ENCODE measurements around the gene TEPSIN. TPM values are rescaled to one million over a fixed set of nuclear protein-coding genes. Genes with fewer than 3 reads are reported as not detected.

The TEPSIN gene
- total RNA-seq, 1 donor from 2014 or later: 15.9 TPM

DNA sequence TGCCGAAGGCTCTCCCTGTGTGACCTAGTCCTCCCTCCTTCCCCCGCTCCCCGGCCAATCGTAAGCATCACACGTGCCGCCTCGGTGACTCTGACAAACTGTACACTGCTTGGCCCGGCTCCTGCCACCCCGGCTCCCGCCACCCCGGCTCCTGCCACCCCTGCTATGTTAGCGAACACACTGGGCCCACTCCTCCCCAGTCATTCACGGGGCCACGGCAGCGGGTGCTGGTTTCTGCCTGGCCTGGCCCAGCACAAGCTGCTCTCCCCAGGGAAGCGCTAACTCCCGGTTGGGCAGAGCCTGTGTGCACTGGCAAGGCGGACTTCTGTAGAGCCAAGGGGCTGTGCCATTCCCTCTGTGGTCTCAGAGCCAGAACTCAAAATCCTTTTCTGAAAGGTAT lies 22.2 kb upstream of the TEPSIN start:
- H3K36me3 ChIP-seq: peaks cover 82% of the 10 kb centered on the region

DNA sequence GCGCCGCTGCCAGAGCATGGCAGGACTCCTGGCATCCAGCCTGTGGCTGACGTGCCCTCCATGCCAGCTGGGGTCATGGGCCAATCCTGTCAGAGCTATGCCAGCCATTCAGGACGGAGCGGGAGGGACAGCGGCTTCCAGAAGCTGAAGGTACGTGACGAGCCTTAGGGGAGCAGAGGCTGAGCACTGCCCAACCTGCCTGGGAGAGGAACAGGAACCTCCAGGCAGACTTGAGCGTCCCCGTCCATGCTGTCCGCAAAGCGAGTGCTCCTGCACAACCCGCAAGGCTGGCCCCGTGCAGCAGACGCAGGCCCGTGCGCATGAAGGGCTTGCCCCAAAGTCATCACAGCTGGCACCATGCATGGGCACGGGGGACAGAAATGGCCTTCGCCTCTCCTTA lies 21.8 kb upstream of the TEPSIN start:
- no peaks in the 10 kb centered on the region for H3K27me3 ChIP-seq (ENCODE audit: low read depth)
- no peaks in the 10 kb centered on the region for H3K9me3 ChIP-seq (replicated peaks)
- peaks cover 77% of the 10 kb centered on the region for H3K36me3 ChIP-seq
- no peak overlapping the region for H3K27ac ChIP-seq (replicated peaks)
- TF ChIP-seq, protein P1, sequence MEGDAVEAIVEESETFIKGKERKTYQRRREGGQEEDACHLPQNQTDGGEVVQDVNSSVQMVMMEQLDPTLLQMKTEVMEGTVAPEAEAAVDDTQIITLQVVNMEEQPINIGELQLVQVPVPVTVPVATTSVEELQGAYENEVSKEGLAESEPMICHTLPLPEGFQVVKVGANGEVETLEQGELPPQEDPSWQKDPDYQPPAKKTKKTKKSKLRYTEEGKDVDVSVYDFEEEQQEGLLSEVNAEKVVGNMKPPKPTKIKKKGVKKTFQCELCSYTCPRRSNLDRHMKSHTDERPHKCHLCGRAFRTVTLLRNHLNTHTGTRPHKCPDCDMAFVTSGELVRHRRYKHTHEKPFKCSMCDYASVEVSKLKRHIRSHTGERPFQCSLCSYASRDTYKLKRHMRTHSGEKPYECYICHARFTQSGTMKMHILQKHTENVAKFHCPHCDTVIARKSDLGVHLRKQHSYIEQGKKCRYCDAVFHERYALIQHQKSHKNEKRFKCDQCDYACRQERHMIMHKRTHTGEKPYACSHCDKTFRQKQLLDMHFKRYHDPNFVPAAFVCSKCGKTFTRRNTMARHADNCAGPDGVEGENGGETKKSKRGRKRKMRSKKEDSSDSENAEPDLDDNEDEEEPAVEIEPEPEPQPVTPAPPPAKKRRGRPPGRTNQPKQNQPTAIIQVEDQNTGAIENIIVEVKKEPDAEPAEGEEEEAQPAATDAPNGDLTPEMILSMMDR (IDR thresholded peaks at IDR 0.05; ENCODE audit: borderline replicate concordance): no peak
- H3K4me3 ChIP-seq: no peak overlapping the region
- DNase-seq: no peak
- peaks cover 3% of the 10 kb centered on the region for H3K4me1 ChIP-seq
- intact Hi-C loops (cut with micrococcal nuclease): no loop called here

More for the DNA sequence above, 22.2 kb upstream of the TEPSIN start:
- Histone ChIP-seq H3K27me3 (ENCODE audit: low read depth) (no peaks in the 10 kb centered on the region), H3K4me3 (no peak overlapping the region), H3K4me1 (no peaks in the 10 kb centered on the region), H3K27ac (replicated peaks) (no peak overlapping the region), H3K9me3 (replicated peaks) (no peaks in the 10 kb centered on the region)
- intact Hi-C loops (cut with micrococcal nuclease): no loop called here
- no peak for DNase-seq
- TF ChIP-seq, protein P1 (IDR thresholded peaks at IDR 0.05; ENCODE audit: borderline replicate concordance): no peak

GRCh38 chr17:81260171-81260570 lies 21.3 kb upstream of the TEPSIN start:
- H3K27me3 ChIP-seq (ENCODE audit: low read depth): no peaks in the 10 kb centered on the region
- H3K4me1 ChIP-seq: peaks cover 7% of the 10 kb centered on the region
- no peak overlapping the region for H3K27ac ChIP-seq (replicated peaks)
- H3K36me3 ChIP-seq: peaks cover 72% of the 10 kb centered on the region
- no peak for DNase-seq
- H3K9me3 ChIP-seq (replicated peaks): no peaks in the 10 kb centered on the region
- H3K4me3 ChIP-seq: no peak overlapping the region
- TF ChIP-seq, protein P1 (IDR thresholded peaks at IDR 0.05; ENCODE audit: borderline replicate concordance): no peak
- intact Hi-C loops (cut with micrococcal nuclease): no loop called here

DNA sequence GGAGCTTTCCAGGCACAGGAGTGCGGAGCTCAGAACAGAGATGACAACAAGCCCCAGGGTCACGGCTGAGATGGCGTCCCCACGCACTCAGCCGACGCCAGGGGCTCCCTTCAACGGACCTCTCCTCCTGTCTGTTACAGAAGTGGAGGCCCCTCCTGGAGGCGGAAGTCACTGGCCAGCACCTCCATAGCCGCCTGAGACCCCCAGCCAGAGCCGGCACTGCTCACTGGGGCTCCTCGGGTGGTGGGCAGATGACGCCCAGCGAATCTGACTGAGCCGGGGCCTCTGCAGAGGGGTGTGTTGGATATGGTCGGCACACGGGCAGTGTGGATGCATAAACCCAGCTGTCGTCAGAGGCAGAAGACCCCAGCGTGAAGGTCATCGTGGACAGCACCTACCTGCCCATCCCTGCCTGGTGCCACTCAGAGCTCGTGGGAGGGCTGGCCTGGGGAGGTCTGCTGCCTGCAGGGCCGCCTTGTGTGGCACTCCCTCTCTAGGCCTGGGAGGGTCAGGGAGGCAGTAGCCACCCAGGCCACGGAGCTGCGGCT lies 20.3 kb upstream of the TEPSIN start:
- DNase-seq: no peak
- H3K27me3 ChIP-seq (ENCODE audit: low read depth): no peaks in the 10 kb centered on the region
- TF ChIP-seq, protein P1 (IDR thresholded peaks at IDR 0.05; ENCODE audit: borderline replicate concordance): no peak
- no peaks in the 10 kb centered on the region for H3K9me3 ChIP-seq (replicated peaks)
- intact Hi-C loops (cut with micrococcal nuclease): loop anchor here (10.0 kb wide), 1 partner anchor 216 kb away; no protein-coding TSS in a partner anchor
- H3K4me3 ChIP-seq: no peak overlapping the region
- H3K36me3 ChIP-seq: peaks cover 62% of the 10 kb centered on the region
- H3K27ac ChIP-seq (replicated peaks): no peak overlapping the region
- peaks cover 17% of the 10 kb centered on the region for H3K4me1 ChIP-seq

DNA sequence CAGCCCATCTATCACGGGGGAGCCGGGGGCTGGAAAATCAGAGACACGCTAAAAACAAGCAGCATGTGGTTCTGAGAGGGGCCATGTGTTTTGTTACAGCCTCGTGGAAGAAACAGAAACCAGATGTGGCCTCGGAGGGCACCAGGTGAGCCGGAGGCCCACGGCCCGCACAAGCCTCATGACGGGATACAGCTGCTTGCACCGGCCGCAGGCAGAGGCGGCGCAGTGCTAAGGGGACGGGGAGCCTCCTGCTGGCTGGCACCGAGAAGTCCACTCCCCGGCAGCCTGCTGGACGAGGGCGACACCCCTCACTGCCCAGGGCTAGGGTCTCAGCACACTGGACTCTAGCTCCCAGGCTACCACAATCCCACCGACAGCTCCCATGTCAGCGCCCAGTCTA lies 19.4 kb upstream of the TEPSIN start:
- H3K36me3 ChIP-seq: peaks cover 54% of the 10 kb centered on the region
- no peak overlapping the region for H3K27ac ChIP-seq (replicated peaks)
- H3K4me1 ChIP-seq: peaks cover 17% of the 10 kb centered on the region
- H3K4me3 ChIP-seq: no peak overlapping the region
- DNase-seq: no peak
- H3K27me3 ChIP-seq (ENCODE audit: low read depth): no peaks in the 10 kb centered on the region
- TF ChIP-seq, protein P1 (IDR thresholded peaks at IDR 0.05; ENCODE audit: borderline replicate concordance): no peak
- intact Hi-C loops (cut with micrococcal nuclease): loop anchor here (10.0 kb wide), 1 partner anchor 217 kb away; no protein-coding TSS in a partner anchor
- H3K9me3 ChIP-seq (replicated peaks): no peaks in the 10 kb centered on the region
